ENCODE results near the gene FLG2. TPM values are rescaled to one million over a fixed set of nuclear protein-coding genes. Genes with fewer than 3 reads are reported as not detected.

Gene FLG2
- total RNA-seq, 3 donors from 2014 or later: not detected

DNA sequence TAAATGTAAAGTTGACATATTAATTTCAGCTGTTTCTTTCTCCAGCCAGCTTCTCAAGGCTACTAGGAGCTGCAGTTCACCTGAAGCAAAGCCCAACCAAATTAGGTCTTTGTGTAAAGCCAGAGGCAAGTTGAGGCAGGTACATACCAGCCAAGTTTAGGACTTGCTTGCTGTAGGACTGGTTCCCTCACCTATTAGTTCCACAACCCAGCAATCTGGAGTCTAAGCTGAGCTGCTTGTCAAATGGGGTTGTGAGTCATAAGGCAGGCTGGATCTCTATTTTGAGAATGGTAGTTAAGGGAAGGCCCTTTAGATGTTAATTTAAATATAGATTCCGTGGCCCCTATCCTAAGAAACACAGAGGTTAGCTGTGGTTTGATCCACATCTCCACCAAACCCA lies 7.6 kb upstream of the FLG2 start:
- Histone ChIP-seq H3K4me1 (ENCODE audit: low read depth) (no peaks in the 10 kb centered on the region), H3K36me3 (ENCODE audit: low read depth) (no peaks in the 10 kb centered on the region), H3K4me3 (no peak overlapping the region), H3K9me3 (peaks cover 2% of the 10 kb centered on the region)
- TF ChIP-seq, protein P1, sequence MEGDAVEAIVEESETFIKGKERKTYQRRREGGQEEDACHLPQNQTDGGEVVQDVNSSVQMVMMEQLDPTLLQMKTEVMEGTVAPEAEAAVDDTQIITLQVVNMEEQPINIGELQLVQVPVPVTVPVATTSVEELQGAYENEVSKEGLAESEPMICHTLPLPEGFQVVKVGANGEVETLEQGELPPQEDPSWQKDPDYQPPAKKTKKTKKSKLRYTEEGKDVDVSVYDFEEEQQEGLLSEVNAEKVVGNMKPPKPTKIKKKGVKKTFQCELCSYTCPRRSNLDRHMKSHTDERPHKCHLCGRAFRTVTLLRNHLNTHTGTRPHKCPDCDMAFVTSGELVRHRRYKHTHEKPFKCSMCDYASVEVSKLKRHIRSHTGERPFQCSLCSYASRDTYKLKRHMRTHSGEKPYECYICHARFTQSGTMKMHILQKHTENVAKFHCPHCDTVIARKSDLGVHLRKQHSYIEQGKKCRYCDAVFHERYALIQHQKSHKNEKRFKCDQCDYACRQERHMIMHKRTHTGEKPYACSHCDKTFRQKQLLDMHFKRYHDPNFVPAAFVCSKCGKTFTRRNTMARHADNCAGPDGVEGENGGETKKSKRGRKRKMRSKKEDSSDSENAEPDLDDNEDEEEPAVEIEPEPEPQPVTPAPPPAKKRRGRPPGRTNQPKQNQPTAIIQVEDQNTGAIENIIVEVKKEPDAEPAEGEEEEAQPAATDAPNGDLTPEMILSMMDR (IDR thresholded peaks at IDR 0.05): no peak
- ATAC-seq: no peak
- intact Hi-C loops (cut with DNase I, micrococcal nuclease): no loop called here
- no peak for DNase-seq

DNA sequence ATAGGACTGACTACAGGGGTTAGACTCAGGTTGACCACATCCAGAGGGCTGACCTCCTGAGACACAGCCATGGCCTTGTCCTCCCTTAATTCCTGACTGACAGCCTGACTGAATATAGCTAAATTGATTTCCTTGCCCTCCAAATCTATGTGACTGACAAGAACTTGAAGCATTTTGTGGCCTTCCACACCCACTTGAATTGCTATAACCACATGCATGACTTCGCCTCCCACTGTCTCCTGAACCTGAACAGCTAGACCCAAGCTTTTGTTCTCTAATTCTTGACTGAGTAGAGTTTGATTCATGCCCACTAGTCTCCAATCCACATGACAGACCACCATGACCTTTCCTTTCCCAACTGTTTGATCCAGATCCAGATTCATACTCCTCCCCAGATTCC lies 3.1 kb downstream of the FLG2 start:
- intact Hi-C loops (cut with DNase I, micrococcal nuclease): no loop called here
- H3K4me1 ChIP-seq (ENCODE audit: low read depth): no peaks in the 10 kb centered on the region

DNA sequence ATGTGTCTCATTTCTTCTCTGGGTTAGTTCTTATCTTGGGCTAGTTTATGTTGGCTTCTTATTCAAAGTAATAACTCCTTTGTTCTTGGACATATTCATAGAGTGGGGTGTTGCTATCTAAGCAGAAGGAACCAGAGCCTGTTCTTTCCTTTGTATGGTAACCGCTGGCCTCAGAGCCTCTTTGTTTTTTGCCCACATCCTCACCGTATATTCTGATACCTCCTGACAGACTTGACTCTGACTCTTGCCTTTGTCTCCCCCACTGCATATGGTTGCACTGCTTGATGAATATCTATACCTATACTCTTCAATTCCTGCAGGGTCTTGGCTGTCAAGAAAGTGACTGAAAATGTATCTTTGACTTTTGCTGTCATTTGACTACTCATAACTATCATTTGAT lies 10.2 kb downstream of the FLG2 start:
- TF ChIP-seq, protein P1 (IDR thresholded peaks at IDR 0.05): no peak
- Histone ChIP-seq H3K4me3 (no peak overlapping the region), H3K36me3 (ENCODE audit: low read depth) (no peaks in the 10 kb centered on the region), H3K4me1 (ENCODE audit: low read depth) (no peaks in the 10 kb centered on the region), H3K9me3 (no peaks in the 10 kb centered on the region)
- intact Hi-C loops (cut with DNase I, micrococcal nuclease): no loop called here
- DNase-seq: no peak
- no peak for ATAC-seq

More for the DNA sequence above, 3.1 kb downstream of the FLG2 start:
- DNase-seq: no peak
- TF ChIP-seq, protein P1 (IDR thresholded peaks at IDR 0.05): no peak
- no peak overlapping the region for H3K4me3 ChIP-seq
- H3K9me3 ChIP-seq: no peaks in the 10 kb centered on the region
- H3K36me3 ChIP-seq (ENCODE audit: low read depth): no peaks in the 10 kb centered on the region
- no peak for ATAC-seq

DNA sequence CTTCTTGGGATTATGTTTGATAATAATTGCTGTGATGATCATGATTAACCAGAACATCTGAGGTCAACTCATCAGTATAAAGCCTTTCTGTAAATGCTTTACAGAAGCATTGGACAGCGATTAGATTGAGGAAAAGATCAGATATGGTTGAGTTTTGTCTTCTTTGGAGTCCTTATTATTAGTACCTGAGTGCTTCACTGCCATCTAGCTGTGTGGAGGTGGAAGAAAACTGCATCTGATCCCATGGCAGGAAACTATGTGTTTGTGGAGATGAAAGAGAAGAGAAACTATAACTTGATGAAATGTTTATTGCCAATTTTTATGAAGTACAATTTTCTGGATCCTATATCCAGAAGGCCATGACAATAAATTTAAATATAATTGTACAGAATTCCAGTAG lies 11.4 kb downstream of the FLG2 start:
- intact Hi-C loops (cut with DNase I, micrococcal nuclease): no loop called here
- no peak for DNase-seq
- TF ChIP-seq, protein P1 (IDR thresholded peaks at IDR 0.05): no peak
- Histone ChIP-seq H3K4me1 (ENCODE audit: low read depth) (no peaks in the 10 kb centered on the region), H3K4me3 (no peak overlapping the region), H3K36me3 (ENCODE audit: low read depth) (no peaks in the 10 kb centered on the region), H3K9me3 (no peaks in the 10 kb centered on the region)
- ATAC-seq: no peak

DNA sequence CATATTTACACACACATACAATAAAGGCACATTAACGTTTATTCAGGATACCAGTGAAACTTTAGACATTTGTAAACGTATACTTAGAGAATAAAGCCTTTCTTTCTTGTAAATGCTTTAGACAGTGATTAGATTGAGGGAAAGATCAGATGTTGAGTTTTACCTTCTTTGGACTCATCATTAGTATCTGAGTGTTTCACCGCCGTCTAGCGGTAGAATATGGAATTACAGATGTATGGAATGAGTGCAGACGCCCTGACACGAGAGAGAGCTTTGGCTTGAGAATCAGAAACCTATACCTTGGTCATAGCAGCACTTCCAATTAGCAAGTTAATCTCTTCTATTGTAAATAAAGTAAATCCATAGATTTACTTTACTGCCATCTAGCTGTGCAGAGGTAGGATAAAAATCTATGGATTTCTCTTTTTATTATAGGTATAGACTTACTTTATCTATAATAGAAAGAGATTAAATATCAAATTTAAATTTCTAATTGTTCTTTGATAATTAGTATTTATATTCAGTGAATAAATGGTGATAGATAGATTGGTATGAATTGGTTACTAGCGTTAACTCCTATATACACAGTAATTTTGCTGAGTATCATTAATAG lies 12.6 kb downstream of the FLG2 start:
- ATAC-seq: peak; percentile 47
- H3K36me3 ChIP-seq (ENCODE audit: low read depth): no peaks in the 10 kb centered on the region
- peak in 1 of 3 donors; percentile 81 for DNase-seq
- H3K9me3 ChIP-seq: no peaks in the 10 kb centered on the region
- H3K4me1 ChIP-seq (ENCODE audit: low read depth): no peaks in the 10 kb centered on the region
- intact Hi-C loops (cut with DNase I, micrococcal nuclease): no loop called here
- TF ChIP-seq, protein P1 (IDR thresholded peaks at IDR 0.05): peak; percentile 68
- H3K4me3 ChIP-seq: no peak overlapping the region

DNA sequence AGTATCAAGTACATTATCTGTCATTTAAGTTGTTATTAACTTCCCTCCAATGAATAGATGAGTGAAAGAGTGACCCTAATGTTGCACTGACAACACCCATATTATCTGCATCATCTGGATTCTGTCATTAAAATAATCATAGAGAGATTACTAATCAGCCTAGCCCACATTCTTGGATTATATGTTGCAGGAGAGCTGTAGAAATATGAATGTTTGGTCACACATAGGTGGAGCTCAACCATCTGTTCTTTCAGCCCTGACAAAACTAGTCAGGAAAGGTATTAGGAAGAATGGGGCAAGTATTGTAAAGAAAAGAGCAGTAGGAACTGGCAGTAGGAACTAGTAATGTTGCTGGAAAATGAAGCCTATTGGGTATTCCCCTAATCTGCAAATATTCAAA lies 15.4 kb downstream of the FLG2 start:
- no peaks in the 10 kb centered on the region for H3K36me3 ChIP-seq (ENCODE audit: low read depth)
- H3K4me3 ChIP-seq: no peak overlapping the region
- ATAC-seq (no peak), DNase-seq (no peak)
- intact Hi-C loops (cut with DNase I, micrococcal nuclease): no loop called here
- TF ChIP-seq, protein P1 (IDR thresholded peaks at IDR 0.05): no peak
- no peaks in the 10 kb centered on the region for H3K4me1 ChIP-seq (ENCODE audit: low read depth)
- H3K9me3 ChIP-seq: no peaks in the 10 kb centered on the region

Measured in mucosa of descending colon (tissue), 3 donors.